ENCODE measurements around the gene ZNF69.
"Not testable (repeated sequence)": the region's sequence is repeated elsewhere in the genome, so short reads cannot be mapped to it uniquely, and the experiment has no call there.

Gene ZNF69

GRCh38 chr19:11902228-11902627 is 14.6 kb downstream of the ZNF69 start:
- no peak for DNase-seq (ENCODE audit: low spot score)

- DNase-seq (ENCODE audit: low spot score): no peak
Measured at GRCh38 chr19:11905928-11906327, 18.3 kb downstream of the ZNF69 start.

- DNase-seq (ENCODE audit: low spot score): not testable (repeated sequence)
Measured at GRCh38 chr19:11911937-11912336, 24.4 kb downstream of the ZNF69 start.

- DNase-seq (ENCODE audit: low spot score): not testable (repeated sequence)
Measured at GRCh38 chr19:11914417-11915051, 27.0 kb downstream of the ZNF69 start.

GRCh38 chr19:11921852-11922495 is 34.4 kb downstream of the ZNF69 start:
- DNase-seq (ENCODE audit: low spot score): no peak

- peak; percentile 93 for DNase-seq (ENCODE audit: low spot score)
Measured at GRCh38 chr19:11924886-11925650, 37.5 kb downstream of the ZNF69 start, which contains the start of gene ZNF700. TSS of gene ZNF700 (plus strand) at chr19:11925107. CDS start at chr19:11925211, 104 bp downstream.

GRCh38 chr19:11925651-11926187 is 38.1 kb downstream of the ZNF69 start:
- DNase-seq (ENCODE audit: low spot score): peak; percentile 2

- no peak for DNase-seq (ENCODE audit: low spot score)
Measured at GRCh38 chr19:11927227-11927626, 39.6 kb downstream of the ZNF69 start.

GRCh38 chr19:11931051-11931450 is 43.5 kb downstream of the ZNF69 start:
- DNase-seq (ENCODE audit: low spot score): no peak

GRCh38 chr19:11931513-11931912 is 43.9 kb downstream of the ZNF69 start:
- DNase-seq (ENCODE audit: low spot score): no peak

GRCh38 chr19:11935829-11936228 is 48.2 kb downstream of the ZNF69 start:
- not testable (repeated sequence) for DNase-seq (ENCODE audit: low spot score)

- not testable (repeated sequence) for DNase-seq (ENCODE audit: low spot score)
Measured at GRCh38 chr19:11938383-11938782, 50.8 kb downstream of the ZNF69 start.

GRCh38 chr19:11941361-11941887 is 53.8 kb downstream of the ZNF69 start:
- not testable (repeated sequence) for DNase-seq (ENCODE audit: low spot score)

- DNase-seq (ENCODE audit: low spot score): no peak
Measured at GRCh38 chr19:11942008-11942842, 54.6 kb downstream of the ZNF69 start.

- no peak for DNase-seq (ENCODE audit: low spot score)
Measured at GRCh38 chr19:11942843-11943108, 55.2 kb downstream of the ZNF69 start.

GRCh38 chr19:11944656-11945055 is 57.1 kb downstream of the ZNF69 start:
- no peak for DNase-seq (ENCODE audit: low spot score)

- no peak for DNase-seq (ENCODE audit: low spot score)
Measured at GRCh38 chr19:11948646-11949045, 61.1 kb downstream of the ZNF69 start.

- no peak for DNase-seq (ENCODE audit: low spot score)
Measured at GRCh38 chr19:11949201-11949600, 61.6 kb downstream of the ZNF69 start.

GRCh38 chr19:11949614-11950080 is 62.1 kb downstream of the ZNF69 start:
- not testable (repeated sequence) for DNase-seq (ENCODE audit: low spot score)

- DNase-seq (ENCODE audit: low spot score): no peak
Measured at GRCh38 chr19:11950312-11950711, 62.7 kb downstream of the ZNF69 start.
